Esophagus muscularis mucosa (tissue), 3 donors: ENCODE results near the gene PARD3B.

Source experiments
- CTCF ChIP-seq, 3 experiments: fragments of 200-600 bp in 2 of 3; fragments of 450-650 bp in 1 of 3; sonication (generic) in 2 of 3; IDR thresholded peaks; one replicate each; pipeline ENCODE4 v1.5.1; 2017 to 2019; ENCODE audit warnings: antibody characterized with exemption in 3 of 3, mild to moderate bottlenecking in 2 of 3, moderate library complexity in 1 of 3
- POLR2AphosphoS5 ChIP-seq, 2 donors: sonication (generic); formaldehyde crosslinking; IDR thresholded peaks; one replicate each; pipeline ENCODE4 v1.6.1; 2017; ENCODE audit warnings: antibody characterized with exemption in 2 of 2

- no peak for TF ChIP-seq CTCF (IDR thresholded peaks at IDR 0.05)
- TF ChIP-seq POLR2AphosphoS5 (IDR thresholded peaks at IDR 0.05) = no peak
Measured at GRCh38 chr2:204791230-204791629, 246.0 kb downstream of the PARD3B start.
